ENCODE data around the gene SH3GL2.

Gene SH3GL2

GRCh38 chr9:17588395-17588794 lies 9.5 kb downstream of the SH3GL2 start:
- H3K27ac ChIP-seq: no peak overlapping the region
- TF ChIP-seq CTCF (conservative IDR thresholded peaks at IDR 0.05): no peak

- no peak for TF ChIP-seq CTCF (conservative IDR thresholded peaks at IDR 0.05)
- no peak for TF ChIP-seq ZFX (IDR thresholded peaks at IDR 0.05)
- H3K27ac ChIP-seq: no peak overlapping the region
Observed at GRCh38 chr9:17588941-17589340, 10.1 kb downstream of the SH3GL2 start.

GRCh38 chr9:17589771-17590170 lies 10.9 kb downstream of the SH3GL2 start:
- H3K27ac ChIP-seq: no peak overlapping the region
- TF ChIP-seq ZFX (IDR thresholded peaks at IDR 0.05): no peak
- TF ChIP-seq CTCF (conservative IDR thresholded peaks at IDR 0.05): no peak

- H3K27ac ChIP-seq: no peak overlapping the region
- TF ChIP-seq CTCF (conservative IDR thresholded peaks at IDR 0.05) (no peak), ZFX (IDR thresholded peaks at IDR 0.05) (no peak)
Observed at GRCh38 chr9:17594961-17595360, 16.1 kb downstream of the SH3GL2 start.

- TF ChIP-seq ZFX (IDR thresholded peaks at IDR 0.05) (no peak), CTCF (conservative IDR thresholded peaks at IDR 0.05) (no peak)
- H3K27ac ChIP-seq: no peak overlapping the region
Observed at GRCh38 chr9:17597977-17598376, 19.1 kb downstream of the SH3GL2 start.

- TF ChIP-seq CTCF (conservative IDR thresholded peaks at IDR 0.05) (no peak), ZFX (IDR thresholded peaks at IDR 0.05) (no peak)
- no peak overlapping the region for H3K27ac ChIP-seq
Observed at GRCh38 chr9:17600962-17601593, 22.2 kb downstream of the SH3GL2 start.

GRCh38 chr9:17604556-17604955 lies 25.7 kb downstream of the SH3GL2 start:
- no peak overlapping the region for H3K27ac ChIP-seq
- TF ChIP-seq ZFX (IDR thresholded peaks at IDR 0.05) (no peak), CTCF (conservative IDR thresholded peaks at IDR 0.05) (no peak)

Data from C4-2B (cell line).